Esophagus squamous epithelium (tissue), 4 donors: ENCODE data around the gene INTS7.

Experiments used
- CTCF ChIP-seq, 6 experiments: fragments of 450-650 bp in 4 of 6; fragments of 200-600 bp in 2 of 6; sonication (generic) in 2 of 6; IDR thresholded peaks; one replicate each; pipeline ENCODE4 v1.5.1; 2016 to 2019; ENCODE audit warnings: antibody characterized with exemption in 6 of 6, mild to moderate bottlenecking in 4 of 6, moderate library complexity in 4 of 6
- POLR2A ChIP-seq, 4 donors: fragments of 450-650 bp; IDR thresholded peaks; one replicate each; pipeline ENCODE4 v1.6.1; 2017; ENCODE audit warnings: antibody characterized with exemption in 4 of 4, mild to moderate bottlenecking in 4 of 4, moderate library complexity in 3 of 4

GRCh38 chr1:211933946-211934714 is 101.2 kb downstream of the INTS7 start:
- TF ChIP-seq CTCF (IDR thresholded peaks at IDR 0.05), result no peak
- no peak for TF ChIP-seq POLR2A (IDR thresholded peaks at IDR 0.05)
